ENCODE results near the gene WDR13. TPM values are rescaled to one million over a fixed set of nuclear protein-coding genes. Genes with fewer than 3 reads are reported as not detected.
A peak's percentile ranks its signal among the peaks of the same experiment; 100 is the strongest.

Gene WDR13
- polyA plus RNA-seq, 1 donor (not counting 4 experiments of a cell fraction or from before 2014, with no cell fraction given) = 32.8 TPM

DNA sequence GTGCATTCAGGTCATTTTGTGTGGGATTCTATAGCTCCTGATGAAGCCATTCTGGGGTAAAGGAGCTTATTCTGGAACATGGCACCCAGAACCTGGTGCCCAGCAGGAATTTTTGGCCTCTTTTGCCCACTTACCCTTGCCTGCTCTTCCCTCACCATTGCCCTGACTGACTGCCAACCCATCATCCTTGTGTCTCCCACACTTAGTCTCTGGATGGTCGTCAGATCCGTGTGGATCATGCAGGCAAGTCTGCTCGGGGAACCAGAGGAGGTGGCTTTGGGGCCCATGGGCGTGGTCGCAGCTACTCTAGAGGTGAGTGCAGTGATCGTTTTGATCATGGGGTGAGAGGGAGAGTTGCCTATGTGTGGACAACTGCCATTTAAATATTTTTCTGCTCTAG, 21.2 kb upstream of the WDR13 start:
- Histone ChIP-seq H3K4me2 (ENCODE audit: control insufficient read depth, extremely low read depth, insufficient read depth, low read depth, low read length) (peak overlapping the region; percentile 85), H3K9me1 (ENCODE audit: control insufficient read depth, extremely low read depth, insufficient read depth, low read length) (no peaks in the 10 kb centered on the region), H4K20me1 (ENCODE audit: control insufficient read depth, extremely low read depth, insufficient read depth, low read length) (no peaks in the 10 kb centered on the region), H2AFZ (ENCODE audit: control insufficient read depth, low read length) (no peak overlapping the region), H3K9ac (ENCODE audit: control insufficient read depth, extremely low read depth, insufficient read depth, low read length) (peak overlapping the region; percentile 98), H3K36me3 (ENCODE audit: control insufficient read depth in 2 of 2, extremely low read depth in 1 of 2, insufficient read depth in 2 of 2, low read length in 2 of 2) (peaks cover 6 to 16% of the 10 kb centered on the region in 2 experiments), H3K9me3 (ENCODE audit: control insufficient read depth, low read depth, low read length) (no peaks in the 10 kb centered on the region), H3K4me3 (ENCODE audit: control insufficient read depth in 2 of 3, extremely low read depth in 1 of 3, insufficient read depth in 2 of 3, low read depth in 1 of 3, low read length in 3 of 3) (peak overlapping the region; percentile 60 to 92 (median 63)), H3K27me3 (ENCODE audit: control insufficient read depth, extremely low read depth, insufficient read depth, low read length) (no peaks in the 10 kb centered on the region), H3K4me1 (ENCODE audit: control insufficient read depth, extremely low read depth, insufficient read depth, low read length) (peaks cover 27% of the 10 kb centered on the region), H3K79me2 (ENCODE audit: control insufficient read depth, insufficient read depth, low read length) (peaks cover 20% of the 10 kb centered on the region), H3K27ac (ENCODE audit: control insufficient read depth, insufficient read depth, low read length) (peak overlapping the region; percentile 96)
- DNase-seq (ENCODE audit: low read depth, low spot score) (no peak), FAIRE-seq (no peak)
- dilution Hi-C loops (cut with MboI; ENCODE audit: extremely low pct_ligation_motif_present, low sequenced_read_pairs) = no loop called here
- TF ChIP-seq, protein P1, sequence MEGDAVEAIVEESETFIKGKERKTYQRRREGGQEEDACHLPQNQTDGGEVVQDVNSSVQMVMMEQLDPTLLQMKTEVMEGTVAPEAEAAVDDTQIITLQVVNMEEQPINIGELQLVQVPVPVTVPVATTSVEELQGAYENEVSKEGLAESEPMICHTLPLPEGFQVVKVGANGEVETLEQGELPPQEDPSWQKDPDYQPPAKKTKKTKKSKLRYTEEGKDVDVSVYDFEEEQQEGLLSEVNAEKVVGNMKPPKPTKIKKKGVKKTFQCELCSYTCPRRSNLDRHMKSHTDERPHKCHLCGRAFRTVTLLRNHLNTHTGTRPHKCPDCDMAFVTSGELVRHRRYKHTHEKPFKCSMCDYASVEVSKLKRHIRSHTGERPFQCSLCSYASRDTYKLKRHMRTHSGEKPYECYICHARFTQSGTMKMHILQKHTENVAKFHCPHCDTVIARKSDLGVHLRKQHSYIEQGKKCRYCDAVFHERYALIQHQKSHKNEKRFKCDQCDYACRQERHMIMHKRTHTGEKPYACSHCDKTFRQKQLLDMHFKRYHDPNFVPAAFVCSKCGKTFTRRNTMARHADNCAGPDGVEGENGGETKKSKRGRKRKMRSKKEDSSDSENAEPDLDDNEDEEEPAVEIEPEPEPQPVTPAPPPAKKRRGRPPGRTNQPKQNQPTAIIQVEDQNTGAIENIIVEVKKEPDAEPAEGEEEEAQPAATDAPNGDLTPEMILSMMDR (optimal IDR thresholded peaks at IDR 0.05 in 1 of 3, IDR thresholded peaks at IDR 0.05 in 1 of 3, conservative IDR thresholded peaks at IDR 0.05 in 1 of 3; ENCODE audit: extremely low read depth in 1 of 3, insufficient read depth in 2 of 3, low read length in 3 of 3) = no peak
- TF ChIP-seq EZH2 (IDR thresholded peaks at IDR 0.05; ENCODE audit: low read length) = no peak

DNA sequence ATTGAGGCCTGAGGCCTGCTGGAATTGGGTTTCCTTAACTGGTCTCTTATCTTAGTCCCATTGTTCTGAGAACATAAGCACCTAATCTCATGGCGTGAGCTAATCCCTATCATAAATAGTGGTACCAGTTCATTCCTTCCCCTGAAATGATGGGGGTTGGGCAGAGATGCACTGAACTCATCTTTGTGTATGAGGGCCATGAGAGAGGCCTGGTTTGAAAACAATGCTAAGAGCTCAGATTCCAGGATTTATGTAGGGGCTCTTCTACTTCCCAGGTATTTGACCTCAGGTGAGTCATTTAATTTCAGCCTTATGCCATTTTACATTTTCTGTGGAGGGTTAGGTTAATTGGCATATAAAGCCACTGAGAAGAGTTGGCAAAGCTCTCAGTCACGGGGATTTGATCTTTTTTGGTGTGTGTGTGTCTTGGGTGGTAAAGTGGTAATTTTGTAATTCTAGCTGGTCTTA, 18.6 kb upstream of the WDR13 start:
- Histone ChIP-seq H3K9me3 (ENCODE audit: control insufficient read depth, low read depth, low read length) (no peaks in the 10 kb centered on the region), H3K4me2 (ENCODE audit: control insufficient read depth, extremely low read depth, insufficient read depth, low read depth, low read length) (peak overlapping the region; percentile 13), H3K36me3 (ENCODE audit: control insufficient read depth in 2 of 2, extremely low read depth in 1 of 2, insufficient read depth in 2 of 2, low read length in 2 of 2) (peaks cover 6 to 16% of the 10 kb centered on the region in 2 experiments), H2AFZ (ENCODE audit: control insufficient read depth, low read length) (no peak overlapping the region), H3K27ac (ENCODE audit: control insufficient read depth, insufficient read depth, low read length) (no peak overlapping the region), H4K20me1 (ENCODE audit: control insufficient read depth, extremely low read depth, insufficient read depth, low read length) (no peaks in the 10 kb centered on the region), H3K79me2 (ENCODE audit: control insufficient read depth, insufficient read depth, low read length) (peaks cover 20% of the 10 kb centered on the region), H3K27me3 (ENCODE audit: control insufficient read depth, extremely low read depth, insufficient read depth, low read length) (no peaks in the 10 kb centered on the region), H3K4me1 (ENCODE audit: control insufficient read depth, extremely low read depth, insufficient read depth, low read length) (peaks cover 27% of the 10 kb centered on the region), H3K4me3 (ENCODE audit: control insufficient read depth in 2 of 3, extremely low read depth in 1 of 3, insufficient read depth in 2 of 3, low read depth in 1 of 3, low read length in 3 of 3) (no peak overlapping the region), H3K9ac (ENCODE audit: control insufficient read depth, extremely low read depth, insufficient read depth, low read length) (no peak overlapping the region), H3K9me1 (ENCODE audit: control insufficient read depth, extremely low read depth, insufficient read depth, low read length) (no peaks in the 10 kb centered on the region)
- DNase-seq (ENCODE audit: low read depth, low spot score) (no peak), FAIRE-seq (no peak)
- no peak for TF ChIP-seq EZH2 (IDR thresholded peaks at IDR 0.05; ENCODE audit: low read length)
- TF ChIP-seq, protein P1 (optimal IDR thresholded peaks at IDR 0.05 in 1 of 3, IDR thresholded peaks at IDR 0.05 in 1 of 3, conservative IDR thresholded peaks at IDR 0.05 in 1 of 3; ENCODE audit: extremely low read depth in 1 of 3, insufficient read depth in 2 of 3, low read length in 3 of 3) = no peak
- dilution Hi-C loops (cut with MboI; ENCODE audit: extremely low pct_ligation_motif_present, low sequenced_read_pairs) = no loop called here

Data from keratinocyte (primary cell).